GM13976 (cell line): ENCODE data around the gene DEUP1.
A peak's percentile ranks its signal among the peaks of the same experiment; 100 is the strongest.

ENCODE experiments used
- DNase-seq: peaks from one replicate; pipeline ENCODE4 v3.0.0; 2012; ENCODE audit warnings: low spot score
- in situ Hi-C: fragments of 300-500 bp; cut with MboI; formaldehyde crosslinking; loops from one replicate; pipeline ENCODE4 v1.12.0; 2022; ENCODE audit warnings: low sequenced_read_pairs, mixed read lengths, inconsistent platforms; ENCODE audit not compliant: unreplicated experiment
- TF ChIP-seq, protein P1 (sequence below): IDR thresholded peaks from 2 replicates; pipeline ENCODE4 v1.5.1; 2012; ENCODE audit warnings: borderline replicate concordance, mild to moderate bottlenecking; ENCODE audit not compliant: insufficient read depth; ENCODE audit errors: extremely low read depth, missing control alignments, control extremely low read depth

DEUP1 gene

DNA sequence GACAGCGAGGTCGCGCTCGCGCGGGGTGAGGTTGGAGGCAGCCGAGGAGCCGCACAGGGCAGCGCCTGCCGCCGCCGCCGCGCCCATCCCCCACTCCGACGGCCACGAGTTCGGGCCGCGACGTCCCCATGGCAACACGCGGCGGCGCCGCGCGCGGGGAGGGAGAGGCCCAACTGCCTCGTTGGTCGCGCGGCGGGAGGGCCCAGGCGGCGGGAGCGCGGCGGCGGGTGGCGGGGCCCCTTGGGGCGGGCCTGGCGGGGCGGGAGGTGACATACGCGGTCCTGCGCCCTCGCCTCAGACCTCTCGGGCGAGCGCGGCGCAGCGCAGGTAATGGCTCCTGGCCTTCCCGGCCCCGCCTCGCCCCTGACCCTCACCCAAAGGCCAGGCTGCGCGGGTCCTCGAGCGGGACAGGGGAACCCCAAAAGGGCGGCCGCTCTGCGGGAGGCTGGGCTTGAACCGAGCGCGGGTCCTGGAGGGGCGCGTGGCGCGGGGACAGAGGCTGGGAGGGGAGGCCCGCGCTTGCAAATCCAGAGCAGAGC, at the start of gene DEUP1:
Gene DEUP1, plus strand, starts transcription at position 297 of the 539 bp plus-strand sequence. CDS start 1,518 bp downstream, outside the sequence.
- TF ChIP-seq, protein P1, sequence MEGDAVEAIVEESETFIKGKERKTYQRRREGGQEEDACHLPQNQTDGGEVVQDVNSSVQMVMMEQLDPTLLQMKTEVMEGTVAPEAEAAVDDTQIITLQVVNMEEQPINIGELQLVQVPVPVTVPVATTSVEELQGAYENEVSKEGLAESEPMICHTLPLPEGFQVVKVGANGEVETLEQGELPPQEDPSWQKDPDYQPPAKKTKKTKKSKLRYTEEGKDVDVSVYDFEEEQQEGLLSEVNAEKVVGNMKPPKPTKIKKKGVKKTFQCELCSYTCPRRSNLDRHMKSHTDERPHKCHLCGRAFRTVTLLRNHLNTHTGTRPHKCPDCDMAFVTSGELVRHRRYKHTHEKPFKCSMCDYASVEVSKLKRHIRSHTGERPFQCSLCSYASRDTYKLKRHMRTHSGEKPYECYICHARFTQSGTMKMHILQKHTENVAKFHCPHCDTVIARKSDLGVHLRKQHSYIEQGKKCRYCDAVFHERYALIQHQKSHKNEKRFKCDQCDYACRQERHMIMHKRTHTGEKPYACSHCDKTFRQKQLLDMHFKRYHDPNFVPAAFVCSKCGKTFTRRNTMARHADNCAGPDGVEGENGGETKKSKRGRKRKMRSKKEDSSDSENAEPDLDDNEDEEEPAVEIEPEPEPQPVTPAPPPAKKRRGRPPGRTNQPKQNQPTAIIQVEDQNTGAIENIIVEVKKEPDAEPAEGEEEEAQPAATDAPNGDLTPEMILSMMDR, result no peak
- in situ Hi-C loops, result no loop called here
- DNase-seq, result peak; percentile 52

- in situ Hi-C loops, result no loop called here
- no peak for DNase-seq
- TF ChIP-seq, protein P1, result no peak
These were observed 45.1 kb upstream of the DEUP1 start for GRCh38 chr11:93285430-93285829.

GRCh38 chr11:93287434-93287833, 43.1 kb upstream of the DEUP1 start:
- TF ChIP-seq, protein P1, result no peak
- in situ Hi-C loops, result no loop called here
- no peak for DNase-seq

GRCh38 chr11:93288079-93288478, 42.5 kb upstream of the DEUP1 start:
- DNase-seq, result no peak
- TF ChIP-seq, protein P1, result no peak
- in situ Hi-C loops, result no loop called here

GRCh38 chr11:93288767-93289166, 41.8 kb upstream of the DEUP1 start:
- peak; percentile 11 for DNase-seq
- in situ Hi-C loops, result no loop called here
- TF ChIP-seq, protein P1, result no peak

DNA sequence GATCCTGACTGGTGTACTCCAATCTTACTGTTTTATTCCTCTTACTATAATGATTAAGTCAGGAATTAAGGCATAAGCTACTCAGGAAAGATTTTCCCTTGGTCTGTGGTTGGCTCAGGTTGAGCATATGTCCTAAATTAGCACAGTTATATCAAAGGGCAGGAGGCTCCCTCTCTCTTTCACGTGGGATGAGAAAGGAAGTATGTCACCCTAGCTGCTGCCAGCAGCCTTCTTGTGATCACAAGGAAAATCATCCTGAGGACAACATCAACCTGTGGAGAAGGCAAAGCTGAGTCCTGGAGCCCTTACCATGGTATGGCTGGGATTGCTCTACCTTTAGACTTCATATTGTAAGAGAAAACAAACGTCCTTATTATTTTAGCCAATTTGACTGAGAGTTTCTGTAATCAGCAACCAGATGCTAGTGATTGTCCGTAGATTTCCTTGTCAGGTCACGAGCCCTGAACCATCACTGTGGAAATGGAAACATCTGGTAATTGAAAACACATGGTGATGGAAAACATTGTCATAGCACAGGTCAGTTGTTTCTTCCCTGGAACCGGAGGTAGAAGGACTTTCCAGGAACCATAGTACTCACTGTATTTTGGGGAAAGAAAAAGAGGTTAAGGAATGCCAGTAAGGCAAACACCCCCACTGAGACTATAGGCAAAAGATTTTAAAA, 40.6 kb upstream of the DEUP1 start:
- TF ChIP-seq, protein P1, result no peak
- no peak for DNase-seq
- in situ Hi-C loops, result no loop called here
